Measurements from ENCODE around the gene ZNF665. TPM values are rescaled to one million over a fixed set of nuclear protein-coding genes. Genes with fewer than 3 reads are reported as not detected.

Gene ZNF665
- total RNA-seq, 1 experiment from 2014 or later: 0.73 TPM

- ChIA-PET CTCF (no interaction called here), POLR2A (no interaction called here)
- H3K4me3 ChIP-seq (ENCODE audit: low read depth, low read length): no peak overlapping the region
- H3K27me3 ChIP-seq (replicated peaks; ENCODE audit: control insufficient read depth, insufficient read depth, low read length): no peaks in the 10 kb centered on the region
- H3K36me3 Mint-ChIP-seq (ENCODE audit: insufficient read depth, unreplicated experiment): peaks cover 5% of the 10 kb centered on the region
- intact Hi-C loops (cut with micrococcal nuclease; ENCODE audit: unreplicated experiment): no loop called here
- peaks cover 52% of the 10 kb centered on the region for H3K9me3 Mint-ChIP-seq (ENCODE audit: unreplicated experiment)
- H3K9me3 ChIP-seq: peaks cover 18% of the 10 kb centered on the region
- no TSS peak for BruUV-seq (replicated peaks)
- DNase-seq: no peak
- no peaks in the 10 kb centered on the region for H3K36me3 ChIP-seq (ENCODE audit: control insufficient read depth, insufficient read depth, low read length)
- no peak overlapping the region for H3K4me3 Mint-ChIP-seq (ENCODE audit: unreplicated experiment)
- no peak overlapping the region for H3K27ac Mint-ChIP-seq (ENCODE audit: unreplicated experiment)
- no peaks in the 10 kb centered on the region for H3K4me1 Mint-ChIP-seq (ENCODE audit: low read depth, unreplicated experiment)
- H3K4me1 ChIP-seq: no peaks in the 10 kb centered on the region
- TF ChIP-seq CTCF (IDR thresholded peaks at IDR 0.05; ENCODE audit: insufficient read depth in 1 of 2, low read depth in 1 of 2, low read length in 1 of 2, severe bottlenecking in 1 of 2, unreplicated experiment in 1 of 2): no peak
- no peaks in the 10 kb centered on the region for H3K27me3 Mint-ChIP-seq (ENCODE audit: insufficient read depth, unreplicated experiment)
Observed at GRCh38 chr19:53140351-53140750, 52.8 kb downstream of the ZNF665 start.

- CTCF ChIA-PET: no interaction called here
- intact Hi-C loops (cut with micrococcal nuclease; ENCODE audit: unreplicated experiment): no loop called here
Observed at GRCh38 chr19:53136432-53136831, 56.7 kb downstream of the ZNF665 start.

GRCh38 chr19:53132141-53132991 lies 60.8 kb downstream of the ZNF665 start, which contains the start of gene ZNF415:
TSS of gene ZNF415 (minus strand) at chr19:53132910. CDS start at chr19:53122676, 10,234 bp downstream.
- TF ChIP-seq CTCF (IDR thresholded peaks at IDR 0.05; ENCODE audit: insufficient read depth in 1 of 2, low read depth in 1 of 2, low read length in 1 of 2, severe bottlenecking in 1 of 2, unreplicated experiment in 1 of 2): no peak
- peaks cover 19% of the 10 kb centered on the region for H3K9me3 Mint-ChIP-seq (ENCODE audit: unreplicated experiment)
- H3K4me3 Mint-ChIP-seq (ENCODE audit: unreplicated experiment): peak within 1 kb of the TSS; percentile 71
- H3K36me3 ChIP-seq (ENCODE audit: control insufficient read depth, insufficient read depth, low read length): no peaks in the 10 kb centered on the region
- peaks cover 20% of the 10 kb centered on the region for H3K36me3 Mint-ChIP-seq (ENCODE audit: insufficient read depth, unreplicated experiment)
- CTCF ChIA-PET: no interaction called here
- H3K27me3 ChIP-seq (replicated peaks; ENCODE audit: control insufficient read depth, insufficient read depth, low read length): no peaks in the 10 kb centered on the region
- peaks cover 14% of the 10 kb centered on the region for H3K4me1 Mint-ChIP-seq (ENCODE audit: low read depth, unreplicated experiment)
- H3K27me3 Mint-ChIP-seq (ENCODE audit: insufficient read depth, unreplicated experiment): no peaks in the 10 kb centered on the region
- DNase-seq: peak; percentile 90 to 93
- BruUV-seq (replicated peaks): TSS peak; percentile 63
- peaks cover 2% of the 10 kb centered on the region for H3K4me1 ChIP-seq
- H3K27ac Mint-ChIP-seq (ENCODE audit: unreplicated experiment): peak within 1 kb of the TSS; percentile 56
- POLR2A ChIA-PET: no interaction called here
- H3K9me3 ChIP-seq: peaks cover 5% of the 10 kb centered on the region; the same call in 1 of the 2 replicates
- intact Hi-C loops (cut with micrococcal nuclease; ENCODE audit: unreplicated experiment): loop anchor here (2.0 kb wide), 1 partner anchor 30 kb away; the partner anchor contains the start of gene ZNF160
- peak within 1 kb of the TSS; percentile 64 for H3K4me3 ChIP-seq (ENCODE audit: low read depth, low read length)

More at GRCh38 chr19:53136432-53136831, 56.7 kb downstream of the ZNF665 start:
- Histone ChIP-seq H3K4me3 (ENCODE audit: low read depth, low read length) (no peak overlapping the region), H3K36me3 (ENCODE audit: control insufficient read depth, insufficient read depth, low read length) (no peaks in the 10 kb centered on the region), H3K4me1 (no peaks in the 10 kb centered on the region), H3K27me3 (replicated peaks; ENCODE audit: control insufficient read depth, insufficient read depth, low read length) (no peaks in the 10 kb centered on the region), H3K9me3 (peaks cover 8% of the 10 kb centered on the region)
- Mint-ChIP-seq H3K36me3 (ENCODE audit: insufficient read depth, unreplicated experiment) (peaks cover 10% of the 10 kb centered on the region), H3K4me1 (ENCODE audit: low read depth, unreplicated experiment) (peaks cover 9% of the 10 kb centered on the region), H3K27me3 (ENCODE audit: insufficient read depth, unreplicated experiment) (no peaks in the 10 kb centered on the region), H3K9me3 (ENCODE audit: unreplicated experiment) (peaks cover 30% of the 10 kb centered on the region), H3K27ac (ENCODE audit: unreplicated experiment) (no peak overlapping the region), H3K4me3 (ENCODE audit: unreplicated experiment) (no peak overlapping the region)
- POLR2A ChIA-PET: no interaction called here
- BruUV-seq (replicated peaks): no TSS peak
- no peak for TF ChIP-seq CTCF (IDR thresholded peaks at IDR 0.05; ENCODE audit: insufficient read depth in 1 of 2, low read depth in 1 of 2, low read length in 1 of 2, severe bottlenecking in 1 of 2, unreplicated experiment in 1 of 2)
- DNase-seq: no peak

All from Caco-2 (cell line).